Measurements from ENCODE around the gene C2orf49. TPM values are rescaled to one million over a fixed set of nuclear protein-coding genes. Genes with fewer than 3 reads are reported as not detected.

Gene C2orf49
- total and polyA plus RNA-seq, 8 donors = 6.3 to 22.0 (median 11.0) TPM

DNA sequence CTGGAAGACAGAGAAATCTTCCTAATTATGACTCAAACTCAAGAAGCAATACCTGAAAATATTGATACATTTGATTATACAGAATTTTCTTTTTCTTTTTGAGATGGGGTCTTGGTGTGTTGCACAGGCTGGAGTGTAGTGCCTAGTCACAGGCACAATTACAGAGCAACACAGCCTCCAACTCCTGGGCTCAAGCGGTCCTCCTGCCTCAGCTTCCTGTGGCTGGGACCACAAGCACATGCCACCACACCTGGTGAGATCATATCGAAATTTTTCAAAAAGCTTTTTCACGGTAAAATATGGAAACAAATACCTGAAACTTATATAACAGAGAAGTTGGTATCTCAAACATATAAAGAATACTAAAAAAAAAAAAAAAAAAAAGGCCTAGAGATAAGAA is 35.7 kb upstream of the C2orf49 start:
- Histone ChIP-seq H3K27me3 (no peaks in the 10 kb centered on the region), H3K4me3 (no peak overlapping the region), H3K9me3 (no peaks in the 10 kb centered on the region), H3K4me1 (peaks cover 9 to 50% (median 28%) of the 10 kb centered on the region in 4 donors), H3K36me3 (peaks cover 10 to 48% (median 34%) of the 10 kb centered on the region in 4 donors), H3K27ac (no peak overlapping the region)
- intact Hi-C loops (cut with DNase I; ENCODE audit: low total_unique reads) = no loop called here
- WGBS, 5 donors = 77 to 93% (median 89%) methylated on average over 3 of the region's 3 CpGs
- no peak for DNase-seq
- TF ChIP-seq, protein P1, sequence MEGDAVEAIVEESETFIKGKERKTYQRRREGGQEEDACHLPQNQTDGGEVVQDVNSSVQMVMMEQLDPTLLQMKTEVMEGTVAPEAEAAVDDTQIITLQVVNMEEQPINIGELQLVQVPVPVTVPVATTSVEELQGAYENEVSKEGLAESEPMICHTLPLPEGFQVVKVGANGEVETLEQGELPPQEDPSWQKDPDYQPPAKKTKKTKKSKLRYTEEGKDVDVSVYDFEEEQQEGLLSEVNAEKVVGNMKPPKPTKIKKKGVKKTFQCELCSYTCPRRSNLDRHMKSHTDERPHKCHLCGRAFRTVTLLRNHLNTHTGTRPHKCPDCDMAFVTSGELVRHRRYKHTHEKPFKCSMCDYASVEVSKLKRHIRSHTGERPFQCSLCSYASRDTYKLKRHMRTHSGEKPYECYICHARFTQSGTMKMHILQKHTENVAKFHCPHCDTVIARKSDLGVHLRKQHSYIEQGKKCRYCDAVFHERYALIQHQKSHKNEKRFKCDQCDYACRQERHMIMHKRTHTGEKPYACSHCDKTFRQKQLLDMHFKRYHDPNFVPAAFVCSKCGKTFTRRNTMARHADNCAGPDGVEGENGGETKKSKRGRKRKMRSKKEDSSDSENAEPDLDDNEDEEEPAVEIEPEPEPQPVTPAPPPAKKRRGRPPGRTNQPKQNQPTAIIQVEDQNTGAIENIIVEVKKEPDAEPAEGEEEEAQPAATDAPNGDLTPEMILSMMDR (IDR thresholded peaks at IDR 0.05) = no peak
- no peak for TF ChIP-seq POLR2A (IDR thresholded peaks at IDR 0.05)
- no peak for TF ChIP-seq EP300 (IDR thresholded peaks at IDR 0.05)
- TF ChIP-seq POLR2AphosphoS5 (IDR thresholded peaks at IDR 0.05) = no peak

DNA sequence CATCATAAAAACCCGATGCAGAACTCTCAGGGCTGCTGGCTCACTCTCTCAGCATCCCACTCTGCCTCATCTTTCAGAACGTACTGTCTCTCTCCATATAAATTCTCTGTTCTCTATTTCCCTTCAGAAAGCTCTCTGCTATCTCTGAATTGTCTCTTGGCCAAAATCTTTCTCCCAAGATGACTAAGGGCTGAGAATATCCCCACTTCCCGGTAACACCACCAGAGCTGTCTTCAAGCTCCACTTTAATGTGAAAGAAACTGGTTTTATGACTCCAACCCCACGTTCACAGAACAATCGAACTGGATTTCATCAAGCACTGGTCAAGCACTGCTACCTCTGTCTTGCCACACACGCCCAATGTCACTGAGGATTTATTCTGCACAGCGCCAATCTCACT is 30.2 kb upstream of the C2orf49 start:
- no peak for DNase-seq
- intact Hi-C loops (cut with DNase I; ENCODE audit: low total_unique reads) = no loop called here
- H3K36me3 ChIP-seq = peaks cover 15 to 45% (median 30%) of the 10 kb centered on the region in 4 donors
- 87 to 90% (median 88%) methylated on average over 7 of the region's 7 CpGs for WGBS, 5 donors
- H3K4me3 ChIP-seq = no peak overlapping the region
- peaks cover 0 to 38% (median 10%) of the 10 kb centered on the region in 4 donors for H3K4me1 ChIP-seq
- H3K27ac ChIP-seq = no peak overlapping the region
- H3K27me3 ChIP-seq = no peaks in the 10 kb centered on the region
- TF ChIP-seq POLR2A (IDR thresholded peaks at IDR 0.05) (no peak), POLR2AphosphoS5 (IDR thresholded peaks at IDR 0.05) (no peak), EP300 (IDR thresholded peaks at IDR 0.05) (no peak)
- TF ChIP-seq, protein P1 (IDR thresholded peaks at IDR 0.05) = no peak
- no peaks in the 10 kb centered on the region for H3K9me3 ChIP-seq

DNA sequence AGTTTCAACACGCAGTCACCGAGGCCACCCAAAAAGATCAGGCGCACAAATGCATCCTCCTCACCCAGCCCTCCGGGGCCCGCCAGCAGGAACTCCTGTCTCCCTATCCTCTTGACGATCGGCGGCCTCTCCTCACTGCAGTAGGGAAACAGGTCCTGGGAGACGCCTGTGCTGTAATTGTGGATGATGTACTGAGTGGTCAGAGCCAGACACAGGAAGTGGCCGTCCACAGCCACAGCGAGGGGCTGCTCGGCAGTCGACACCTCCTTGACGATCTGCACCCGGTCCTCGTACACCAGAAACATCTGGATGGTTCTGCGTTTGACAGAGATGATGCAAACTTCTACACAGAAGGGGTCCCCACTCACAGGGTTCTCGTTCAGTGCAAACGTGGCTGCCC is 29.8 kb upstream of the C2orf49 start:
- no peak for DNase-seq
- H3K4me3 ChIP-seq = no peak overlapping the region
- intact Hi-C loops (cut with DNase I; ENCODE audit: low total_unique reads) = no loop called here
- 85 to 95% (median 90%) methylated on average over 9 to 19 of the region's 19 CpGs for WGBS, 5 donors
- H3K27ac ChIP-seq = no peak overlapping the region
- TF ChIP-seq, protein P1 (IDR thresholded peaks at IDR 0.05) = no peak
- TF ChIP-seq EP300 (IDR thresholded peaks at IDR 0.05) (no peak), POLR2AphosphoS5 (IDR thresholded peaks at IDR 0.05) (no peak), POLR2A (IDR thresholded peaks at IDR 0.05) (no peak)
- peaks cover 15 to 45% (median 30%) of the 10 kb centered on the region in 4 donors for H3K36me3 ChIP-seq
- no peaks in the 10 kb centered on the region for H3K9me3 ChIP-seq
- peaks cover 0 to 38% (median 8%) of the 10 kb centered on the region in 4 donors for H3K4me1 ChIP-seq
- no peaks in the 10 kb centered on the region for H3K27me3 ChIP-seq

DNA sequence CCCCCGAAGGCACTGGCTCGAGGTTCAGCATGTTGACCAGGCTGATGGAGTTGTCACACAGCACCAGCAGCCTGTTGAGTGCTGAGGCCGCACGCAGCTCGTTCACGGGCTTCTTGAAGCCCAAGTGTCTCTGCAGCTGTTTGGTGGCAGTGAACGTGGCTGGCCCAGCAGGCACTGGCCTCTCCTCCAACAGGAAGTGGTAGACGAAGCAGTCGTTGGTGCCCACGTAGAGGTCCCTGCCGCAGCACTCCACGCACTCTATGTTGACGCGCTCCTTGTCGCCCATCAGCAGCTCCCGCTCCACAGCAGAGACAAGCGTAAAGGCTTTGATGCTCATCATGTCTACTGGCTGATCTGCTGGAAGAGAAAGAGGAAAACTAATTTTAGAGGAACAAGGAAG is 29.4 kb upstream of the C2orf49 start:
- intact Hi-C loops (cut with DNase I; ENCODE audit: low total_unique reads) = no loop called here
- H3K27me3 ChIP-seq = no peaks in the 10 kb centered on the region
- WGBS, 5 donors = 85 to 94% (median 92%) methylated on average over 12 to 17 of the region's 17 CpGs

More for the DNA sequence above, 29.4 kb upstream of the C2orf49 start:
- DNase-seq = no peak
- H3K36me3 ChIP-seq = peaks cover 15 to 45% (median 30%) of the 10 kb centered on the region in 4 donors
- H3K27ac ChIP-seq = no peak overlapping the region
- H3K9me3 ChIP-seq = no peaks in the 10 kb centered on the region
- H3K4me1 ChIP-seq = peaks cover 0 to 39% (median 8%) of the 10 kb centered on the region in 4 donors
- H3K4me3 ChIP-seq = no peak overlapping the region
- no peak for TF ChIP-seq EP300 (IDR thresholded peaks at IDR 0.05)
- TF ChIP-seq POLR2A (IDR thresholded peaks at IDR 0.05) = no peak
- no peak for TF ChIP-seq POLR2AphosphoS5 (IDR thresholded peaks at IDR 0.05)

Data from stomach (tissue), 9 donors.